A673 (cell line): ENCODE measurements around the gene PADI3. TPM values are rescaled to one million over a fixed set of nuclear protein-coding genes. Genes with fewer than 3 reads are reported as not detected.

Experiments
- BruUV-seq: library from RNA; stranded (reverse); fragments of 400-500 nt; replicated peaks from 2 replicates; lab custom pipeline; 2021; lab: Mats Ljungman, UMichigan
- CTCF ChIA-PET: fragments of 300-600 bp; sonication (Branson Sonifier 250); formaldehyde crosslinking; loops from one replicate; lab custom pipeline; 2022; ENCODE audit warnings: antibody characterized with exemption; lab: Charles Lee
- POLR2A ChIA-PET: fragments of 300-600 bp; sonication (Branson Sonifier 250); formaldehyde crosslinking; loops from one replicate; lab custom pipeline; 2022; ENCODE audit warnings: antibody characterized with exemption; ENCODE audit not compliant: low non-redundant PET; lab: Charles Lee
- DNase-seq: peaks from one replicate; pipeline ENCODE4 v3.0.0-alpha.2; 2015; ENCODE audit warnings: low spot score
- H3K27ac ChIP-seq: fragments of 200-600 bp; sonication (generic); 2 replicates; pipeline ENCODE4 v1.5.1; 2016; ENCODE audit warnings: mixed run types, low read depth, mild to moderate bottlenecking, mixed read lengths, antibody characterized with exemption, low read length; ENCODE audit not compliant: poor library complexity, severe bottlenecking
- H3K27me3 ChIP-seq: fragments of 200-600 bp; sonication (generic); replicated peaks from 2 replicates; pipeline ENCODE4 v1.6.1; 2017; ENCODE audit warnings: mixed run types, low read depth, mild to moderate bottlenecking, mixed read lengths, antibody characterized with exemption, low read length; ENCODE audit not compliant: insufficient read depth, poor library complexity
- H3K36me3 ChIP-seq: fragments of 200-600 bp; sonication (generic); 2 replicates; pipeline ENCODE4 v1.6.1; 2016; ENCODE audit warnings: mixed run types, mild to moderate bottlenecking, mixed read lengths, antibody characterized with exemption, low read length; ENCODE audit not compliant: insufficient read depth, poor library complexity, severe bottlenecking
- H3K4me1 ChIP-seq: fragments of 200-600 bp; sonication (generic); 2 replicates; pipeline ENCODE4 v1.6.1; 2017; ENCODE audit warnings: mixed run types, mild to moderate bottlenecking, mixed read lengths, antibody characterized with exemption, low read length; ENCODE audit not compliant: insufficient read depth, poor library complexity, severe bottlenecking
- H3K4me3 ChIP-seq: fragments of 200-600 bp; sonication (generic); 2 replicates; pipeline ENCODE4 v1.5.1; 2016; ENCODE audit warnings: low read depth, mixed run types, mild to moderate bottlenecking, mixed read lengths, low read length; ENCODE audit not compliant: poor library complexity, severe bottlenecking
- H3K9me3 ChIP-seq: fragments of 200-600 bp; sonication (generic); 2 replicates; pipeline ENCODE4 v1.6.1; 2016; ENCODE audit warnings: mixed run types, low read depth, mild to moderate bottlenecking, mixed read lengths, antibody characterized with exemption, low read length; ENCODE audit not compliant: poor library complexity, severe bottlenecking
- CTCF ChIP-seq: fragments of 300-800, 200-600 bp; sonication (generic); conservative IDR thresholded peaks from 2 replicates; pipeline ENCODE4 v1.5.1; 2017; ENCODE audit warnings: low read depth, mild to moderate bottlenecking, antibody characterized with exemption, low read length, moderate library complexity, mixed read lengths
- EZH2 ChIP-seq: fragments of 200-600 bp; sonication (generic); IDR thresholded peaks from 2 replicates; pipeline ENCODE4 v1.6.1; 2017; ENCODE audit warnings: borderline replicate concordance, low read depth, mild to moderate bottlenecking, mixed read lengths, antibody characterized with exemption, low read length; ENCODE audit not compliant: poor library complexity, severe bottlenecking
- intact Hi-C: fragments of 100-400 bp; cut with micrococcal nuclease; formaldehyde crosslinking; loops from one replicate; pipeline ENCODE4 v1.10.0; 2022; ENCODE audit not compliant: unreplicated experiment
- total RNA-seq: library from RNA; stranded (reverse); gene quantifications from 2 replicates; pipeline ENCODE4 v1.2.3, GENCODE V29; 2021

Gene PADI3
- total RNA-seq, 1 experiment from 2014 or later: 0.26 TPM

GRCh38 chr1:17289721-17290120 is 40.8 kb downstream of the PADI3 start:
- Histone ChIP-seq H3K27ac (no peak overlapping the region), H3K4me1 (peaks cover 13% of the 10 kb centered on the region), H3K36me3 (no peaks in the 10 kb centered on the region), H3K4me3 (no peak overlapping the region), H3K9me3 (no peaks in the 10 kb centered on the region), H3K27me3 (no peaks in the 10 kb centered on the region)
- ChIA-PET POLR2A (no interaction called here), CTCF (no interaction called here)
- TF ChIP-seq EZH2 (no peak), CTCF (no peak)
- peak; percentile 31 for DNase-seq
- no TSS peak for BruUV-seq
- intact Hi-C loops: loop anchor here (5.0 kb wide), 1 partner anchor 162 kb away; no protein-coding TSS in a partner anchor

DNA sequence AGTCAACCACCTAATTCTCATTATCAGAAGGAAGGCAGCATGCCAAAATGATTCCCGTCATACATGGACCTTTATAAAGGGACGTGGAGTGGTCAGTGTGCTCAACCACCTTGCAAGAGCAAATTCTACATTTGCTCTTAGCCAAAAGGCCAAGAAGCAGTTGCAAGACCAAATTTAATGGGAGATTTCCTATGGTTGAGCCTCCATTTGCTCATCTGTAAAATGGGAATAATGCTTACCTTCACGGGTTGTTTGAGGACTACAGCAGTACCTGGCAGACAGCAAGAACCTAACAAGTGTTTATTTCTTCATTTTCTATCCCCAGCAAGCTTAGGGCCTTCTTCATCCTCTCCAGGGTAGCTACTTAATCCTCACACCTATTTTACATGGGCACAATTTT is 41.7 kb downstream of the PADI3 start:
- no peak for TF ChIP-seq EZH2
- no peak for TF ChIP-seq CTCF
- intact Hi-C loops: no loop called here

DNA sequence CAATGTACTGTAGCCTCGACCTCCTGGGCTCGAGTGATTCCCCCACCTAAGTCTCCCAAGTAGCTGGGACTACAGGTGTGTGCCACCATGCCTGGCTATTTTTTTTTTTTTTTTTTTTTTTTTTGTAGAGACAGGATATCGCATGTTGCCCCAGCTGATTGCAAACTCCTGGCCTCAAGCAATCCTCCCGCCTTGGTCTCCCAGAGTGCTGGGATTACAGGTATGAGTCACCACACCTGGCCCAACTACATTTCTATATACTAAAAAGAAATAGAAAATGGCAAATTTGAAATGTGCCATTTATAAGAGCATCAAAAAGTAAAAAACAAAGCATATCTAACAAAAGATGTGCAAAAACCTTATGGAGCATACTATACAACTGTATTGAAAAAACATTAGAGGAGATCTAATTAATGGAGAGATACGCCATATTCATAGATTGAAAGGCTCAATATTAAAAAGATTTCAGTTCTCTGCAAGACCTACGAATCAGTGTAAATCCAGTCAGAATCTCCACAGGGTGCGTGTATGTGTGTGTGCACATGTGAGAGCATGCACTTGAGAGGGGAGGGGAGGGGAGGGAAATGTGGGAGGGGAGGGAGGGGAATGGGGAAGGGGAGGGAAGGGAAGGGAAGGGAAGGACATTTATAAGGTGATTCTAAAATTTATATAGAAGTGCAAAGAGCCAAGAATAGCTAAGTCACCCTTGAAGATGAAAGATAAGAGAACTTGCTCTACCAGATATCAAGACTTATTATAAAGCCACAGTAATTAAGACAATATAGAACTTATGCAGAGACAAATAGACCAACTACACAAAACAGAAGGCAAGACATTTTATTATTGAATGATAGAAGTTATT is 43.6 kb downstream of the PADI3 start:
- Histone ChIP-seq H3K4me1 (peaks cover 6% of the 10 kb centered on the region), H3K4me3 (no peak overlapping the region), H3K27ac (no peak overlapping the region), H3K36me3 (no peaks in the 10 kb centered on the region), H3K9me3 (no peaks in the 10 kb centered on the region), H3K27me3 (no peaks in the 10 kb centered on the region)
- intact Hi-C loops: no loop called here
- no TSS peak for BruUV-seq
- POLR2A ChIA-PET: no interaction called here
- DNase-seq: no peak
- TF ChIP-seq CTCF (no peak), EZH2 (no peak)
- CTCF ChIA-PET: interaction anchor here (0.6 kb wide), 1 partner anchor 1016 kb away, joined by 6 read pairs; no protein-coding TSS in a partner anchor

More for the DNA sequence above, 41.7 kb downstream of the PADI3 start:
- DNase-seq: no peak
- H3K36me3 ChIP-seq: no peaks in the 10 kb centered on the region
- no peak overlapping the region for H3K27ac ChIP-seq
- no peaks in the 10 kb centered on the region for H3K27me3 ChIP-seq
- H3K4me3 ChIP-seq: no peak overlapping the region
- H3K9me3 ChIP-seq: no peaks in the 10 kb centered on the region
- BruUV-seq: no TSS peak
- ChIA-PET CTCF (no interaction called here), POLR2A (no interaction called here)
- peaks cover 13% of the 10 kb centered on the region for H3K4me1 ChIP-seq
